GM23338 (cell line): ENCODE data around the gene SPACA4. TPM values are rescaled to one million over a fixed set of nuclear protein-coding genes. Genes with fewer than 3 reads are reported as not detected.

Experiments
- ATAC-seq: fragments of 200-7000 bp; cut with Tn5 transposase; 3 replicates; pipeline ENCODE4 v1.9.1; 2020
- DNase-seq: peaks from one replicate; pipeline ENCODE4 v3.0.0-alpha.2; 2015; ENCODE audit warnings: low spot score
- H2AFZ ChIP-seq: fragments of 200-600 bp; sonication (generic); 2 replicates; pipeline ENCODE4 v1.8.0; 2016; ENCODE audit warnings: antibody characterized with exemption, mild to moderate bottlenecking, moderate library complexity
- H3F3A ChIP-seq: fragments of 200-600 bp; sonication (generic); replicated peaks from 2 replicates; pipeline ENCODE4 v1.8.0; 2017; ENCODE audit warnings: antibody characterized with exemption, mixed run types, low read depth
- H3K27ac ChIP-seq: fragments of 200-600 bp; sonication (generic); 2 replicates; pipeline ENCODE4 v1.6.1; 2016; ENCODE audit warnings: low read depth
- H3K27me3 ChIP-seq: fragments of 200-600 bp; sonication (generic); 2 replicates; pipeline ENCODE4 v1.8.0; 2016; ENCODE audit warnings: mild to moderate bottlenecking, mixed run types, moderate library complexity; ENCODE audit not compliant: insufficient read depth
- H3K36me3 ChIP-seq: fragments of 200-600 bp; sonication (generic); 2 replicates; pipeline ENCODE4 v1.8.0; 2016; ENCODE audit warnings: mild to moderate bottlenecking; ENCODE audit not compliant: insufficient read depth
- H3K4me1 ChIP-seq: fragments of 200-600 bp; sonication (generic); 2 replicates; pipeline ENCODE4 v1.8.0; 2016; ENCODE audit warnings: mild to moderate bottlenecking, moderate library complexity; ENCODE audit not compliant: insufficient read depth
- H3K4me2 ChIP-seq: fragments of 200-600 bp; sonication (generic); 2 replicates; pipeline ENCODE4 v1.7.1; 2017; ENCODE audit warnings: mixed run types
- H3K4me3 ChIP-seq: fragments of 200-600 bp; sonication (generic); 2 replicates; pipeline ENCODE4 v1.6.1; 2016; ENCODE audit warnings: mixed run types
- H3K79me2 ChIP-seq: fragments of 200-600 bp; sonication (generic); replicated peaks from 2 replicates; pipeline ENCODE4 v1.8.0; 2017; ENCODE audit warnings: mild to moderate bottlenecking; ENCODE audit not compliant: insufficient read depth
- H3K9me2 ChIP-seq: fragments of 200-600 bp; sonication (generic); 2 replicates; pipeline ENCODE4 v1.8.0; 2017; ENCODE audit not compliant: insufficient read depth
- H4K20me1 ChIP-seq: fragments of 200-600 bp; sonication (generic); replicated peaks from 2 replicates; pipeline ENCODE4 v1.8.0; 2017; ENCODE audit warnings: mild to moderate bottlenecking; ENCODE audit not compliant: insufficient read depth
- H3K27ac Mint-ChIP-seq: 2 replicates; pipeline ENCODE4 v1.8.0; 2020; ENCODE audit warnings: inconsistent platforms, mild to moderate bottlenecking, moderate library complexity, mixed read lengths
- H3K27me3 Mint-ChIP-seq: 3 replicates; pipeline ENCODE4 v1.8.0; 2022; ENCODE audit warnings: low read depth, mild to moderate bottlenecking, moderate library complexity, mixed read lengths, inconsistent platforms; ENCODE audit not compliant: insufficient read depth, poor library complexity
- H3K36me3 Mint-ChIP-seq: 3 replicates; pipeline ENCODE4 v1.8.0; 2021; ENCODE audit warnings: low read depth, mild to moderate bottlenecking, inconsistent platforms, moderate library complexity, mixed read lengths
- H3K4me1 Mint-ChIP-seq: 3 replicates; pipeline ENCODE4 v1.8.0; 2020; ENCODE audit warnings: mild to moderate bottlenecking, inconsistent platforms, mixed read lengths
- H3K4me3 Mint-ChIP-seq: 3 replicates; pipeline ENCODE4 v1.8.0; 2021; ENCODE audit warnings: moderate library complexity, mild to moderate bottlenecking, inconsistent platforms, mixed read lengths
- H3K9me3 Mint-ChIP-seq: 3 replicates; pipeline ENCODE4 v1.8.0; 2020; ENCODE audit warnings: moderate library complexity, mild to moderate bottlenecking, inconsistent platforms, mixed read lengths
- POLR2AphosphoS5 ChIP-seq: IDR thresholded peaks from 2 replicates; pipeline ENCODE4 v1.6.1; 2016; ENCODE audit warnings: antibody characterized with exemption, low read depth
- polyA plus RNA-seq: library from polyadenylated mRNA; unstranded; fragments of >200 nt; fragmentation: Nextera tagmentation; extraction: Ambion mirVana; gene quantifications from 2 replicates; pipeline ENCODE4 v1.2.1, GENCODE V29; 2016
- total RNA-seq: library from RNA; depleted of rRNA; stranded (reverse); fragments of >200 nt; shearing (Covaris generic); gene quantifications from 2 replicates; pipeline ENCODE4 v1.2.3, GENCODE V29; 2014
- TF ChIP-seq, protein P1 (sequence below): fragments of 250-450 bp; sonication (Bioruptor Pico); IDR thresholded peaks from 2 replicates; pipeline ENCODE4 v1.5.0; 2020; ENCODE audit warnings: mild to moderate bottlenecking, moderate library complexity
- TF ChIP-seq, protein P2 (sequence below), 2 experiments: fragments of 200-600 bp in 1 of 2; sonication (generic) in 1 of 2; conservative IDR thresholded peaks; 2 replicates each; pipeline versions ENCODE4 v1.5.1 to v1.6.1; 2016 to 2017; ENCODE audit warnings: antibody characterized with exemption in 2 of 2, low read depth in 2 of 2, mild to moderate bottlenecking in 2 of 2, moderate library complexity in 1 of 2

SPACA4 gene
- total and polyA plus RNA-seq, 2 experiments from 2014 or later = not detected

DNA sequence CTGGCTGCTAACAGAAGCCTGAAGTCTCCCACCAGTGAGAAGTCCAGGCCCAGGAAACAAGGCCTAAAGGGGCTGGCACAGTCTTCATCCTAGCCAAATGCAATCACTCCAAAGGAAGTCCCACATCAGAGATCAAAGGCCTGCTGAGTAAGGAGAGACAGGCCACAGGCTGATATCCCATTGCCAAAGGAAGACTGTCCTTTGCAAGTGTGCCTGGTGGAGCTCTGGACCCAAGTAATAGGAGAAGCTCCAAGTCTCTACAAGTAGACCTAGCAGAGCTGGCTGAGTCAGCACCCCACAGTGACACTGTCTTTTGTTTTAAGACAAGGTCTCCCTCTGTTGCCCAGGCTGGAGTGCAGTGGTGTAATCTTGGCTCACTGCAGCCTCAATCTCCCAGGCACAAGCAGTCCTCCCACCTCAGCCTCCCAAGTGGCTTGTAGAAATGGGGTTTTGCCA lies 26.2 kb downstream of the SPACA4 start:
- Histone ChIP-seq H3K79me2 (no peaks in the 10 kb centered on the region), H3K9me2 (no peaks in the 10 kb centered on the region), H2AFZ (no peak overlapping the region), H3K27ac (no peak overlapping the region), H3K4me3 (no peak overlapping the region), H3F3A (peaks cover 45% of the 10 kb centered on the region), H4K20me1 (no peaks in the 10 kb centered on the region), H3K36me3 (no peaks in the 10 kb centered on the region), H3K4me2 (no peak overlapping the region), H3K4me1 (peaks cover 23% of the 10 kb centered on the region), H3K27me3 (peaks cover 14% of the 10 kb centered on the region)
- Mint-ChIP-seq H3K27me3 (peaks cover 32% of the 10 kb centered on the region), H3K4me3 (no peak overlapping the region; the same call in 2 of the 3 replicates), H3K9me3 (no peaks in the 10 kb centered on the region; the same call in 2 of the 3 replicates), H3K27ac (no peak overlapping the region), H3K36me3 (peaks cover 3% of the 10 kb centered on the region; the same call in 2 of the 3 replicates), H3K4me1 (peaks cover 30% of the 10 kb centered on the region)
- DNase-seq (no peak), ATAC-seq (no peak)
- no peak for TF ChIP-seq POLR2AphosphoS5
- TF ChIP-seq, protein P1, sequence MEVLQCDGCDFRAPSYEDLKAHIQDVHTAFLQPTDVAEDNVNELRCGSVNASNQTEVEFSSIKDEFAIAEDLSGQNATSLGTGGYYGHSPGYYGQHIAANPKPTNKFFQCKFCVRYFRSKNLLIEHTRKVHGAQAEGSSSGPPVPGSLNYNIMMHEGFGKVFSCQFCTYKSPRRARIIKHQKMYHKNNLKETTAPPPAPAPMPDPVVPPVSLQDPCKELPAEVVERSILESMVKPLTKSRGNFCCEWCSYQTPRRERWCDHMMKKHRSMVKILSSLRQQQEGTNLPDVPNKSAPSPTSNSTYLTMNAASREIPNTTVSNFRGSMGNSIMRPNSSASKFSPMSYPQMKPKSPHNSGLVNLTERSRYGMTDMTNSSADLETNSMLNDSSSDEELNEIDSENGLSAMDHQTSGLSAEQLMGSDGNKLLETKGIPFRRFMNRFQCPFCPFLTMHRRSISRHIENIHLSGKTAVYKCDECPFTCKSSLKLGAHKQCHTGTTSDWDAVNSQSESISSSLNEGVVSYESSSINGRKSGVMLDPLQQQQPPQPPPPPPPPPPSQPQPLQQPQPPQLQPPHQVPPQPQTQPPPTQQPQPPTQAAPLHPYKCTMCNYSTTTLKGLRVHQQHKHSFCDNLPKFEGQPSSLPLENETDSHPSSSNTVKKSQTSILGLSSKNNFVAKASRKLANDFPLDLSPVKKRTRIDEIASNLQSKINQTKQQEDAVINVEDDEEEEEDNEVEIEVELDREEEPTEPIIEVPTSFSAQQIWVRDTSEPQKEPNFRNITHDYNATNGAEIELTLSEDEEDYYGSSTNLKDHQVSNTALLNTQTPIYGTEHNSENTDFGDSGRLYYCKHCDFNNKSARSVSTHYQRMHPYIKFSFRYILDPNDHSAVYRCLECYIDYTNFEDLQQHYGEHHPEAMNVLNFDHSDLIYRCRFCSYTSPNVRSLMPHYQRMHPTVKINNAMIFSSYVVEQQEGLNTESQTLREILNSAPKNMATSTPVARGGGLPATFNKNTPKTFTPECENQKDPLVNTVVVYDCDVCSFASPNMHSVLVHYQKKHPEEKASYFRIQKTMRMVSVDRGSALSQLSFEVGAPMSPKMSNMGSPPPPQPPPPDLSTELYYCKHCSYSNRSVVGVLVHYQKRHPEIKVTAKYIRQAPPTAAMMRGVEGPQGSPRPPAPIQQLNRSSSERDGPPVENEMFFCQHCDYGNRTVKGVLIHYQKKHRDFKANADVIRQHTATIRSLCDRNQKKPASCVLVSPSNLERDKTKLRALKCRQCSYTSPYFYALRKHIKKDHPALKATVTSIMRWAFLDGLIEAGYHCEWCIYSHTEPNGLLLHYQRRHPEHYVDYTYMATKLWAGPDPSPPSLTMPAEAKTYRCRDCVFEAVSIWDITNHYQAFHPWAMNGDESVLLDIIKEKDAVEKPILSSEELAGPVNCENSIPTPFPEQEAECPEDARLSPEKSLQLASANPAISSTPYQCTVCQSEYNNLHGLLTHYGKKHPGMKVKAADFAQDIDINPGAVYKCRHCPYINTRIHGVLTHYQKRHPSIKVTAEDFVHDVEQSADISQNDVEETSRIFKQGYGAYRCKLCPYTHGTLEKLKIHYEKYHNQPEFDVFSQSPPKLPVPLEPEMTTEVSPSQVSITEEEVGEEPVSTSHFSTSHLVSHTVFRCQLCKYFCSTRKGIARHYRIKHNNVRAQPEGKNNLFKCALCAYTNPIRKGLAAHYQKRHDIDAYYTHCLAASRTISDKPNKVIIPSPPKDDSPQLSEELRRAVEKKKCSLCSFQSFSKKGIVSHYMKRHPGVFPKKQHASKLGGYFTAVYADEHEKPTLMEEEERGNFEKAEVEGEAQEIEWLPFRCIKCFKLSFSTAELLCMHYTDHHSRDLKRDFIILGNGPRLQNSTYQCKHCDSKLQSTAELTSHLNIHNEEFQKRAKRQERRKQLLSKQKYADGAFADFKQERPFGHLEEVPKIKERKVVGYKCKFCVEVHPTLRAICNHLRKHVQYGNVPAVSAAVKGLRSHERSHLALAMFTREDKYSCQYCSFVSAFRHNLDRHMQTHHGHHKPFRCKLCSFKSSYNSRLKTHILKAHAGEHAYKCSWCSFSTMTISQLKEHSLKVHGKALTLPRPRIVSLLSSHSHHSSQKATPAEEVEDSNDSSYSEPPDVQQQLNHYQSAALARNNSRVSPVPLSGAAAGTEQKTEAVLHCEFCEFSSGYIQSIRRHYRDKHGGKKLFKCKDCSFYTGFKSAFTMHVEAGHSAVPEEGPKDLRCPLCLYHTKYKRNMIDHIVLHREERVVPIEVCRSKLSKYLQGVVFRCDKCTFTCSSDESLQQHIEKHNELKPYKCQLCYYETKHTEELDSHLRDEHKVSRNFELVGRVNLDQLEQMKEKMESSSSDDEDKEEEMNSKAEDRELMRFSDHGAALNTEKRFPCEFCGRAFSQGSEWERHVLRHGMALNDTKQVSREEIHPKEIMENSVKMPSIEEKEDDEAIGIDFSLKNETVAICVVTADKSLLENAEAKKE = no peak
- TF ChIP-seq, protein P2, sequence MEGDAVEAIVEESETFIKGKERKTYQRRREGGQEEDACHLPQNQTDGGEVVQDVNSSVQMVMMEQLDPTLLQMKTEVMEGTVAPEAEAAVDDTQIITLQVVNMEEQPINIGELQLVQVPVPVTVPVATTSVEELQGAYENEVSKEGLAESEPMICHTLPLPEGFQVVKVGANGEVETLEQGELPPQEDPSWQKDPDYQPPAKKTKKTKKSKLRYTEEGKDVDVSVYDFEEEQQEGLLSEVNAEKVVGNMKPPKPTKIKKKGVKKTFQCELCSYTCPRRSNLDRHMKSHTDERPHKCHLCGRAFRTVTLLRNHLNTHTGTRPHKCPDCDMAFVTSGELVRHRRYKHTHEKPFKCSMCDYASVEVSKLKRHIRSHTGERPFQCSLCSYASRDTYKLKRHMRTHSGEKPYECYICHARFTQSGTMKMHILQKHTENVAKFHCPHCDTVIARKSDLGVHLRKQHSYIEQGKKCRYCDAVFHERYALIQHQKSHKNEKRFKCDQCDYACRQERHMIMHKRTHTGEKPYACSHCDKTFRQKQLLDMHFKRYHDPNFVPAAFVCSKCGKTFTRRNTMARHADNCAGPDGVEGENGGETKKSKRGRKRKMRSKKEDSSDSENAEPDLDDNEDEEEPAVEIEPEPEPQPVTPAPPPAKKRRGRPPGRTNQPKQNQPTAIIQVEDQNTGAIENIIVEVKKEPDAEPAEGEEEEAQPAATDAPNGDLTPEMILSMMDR (conservative IDR thresholded peaks at IDR 0.05; ENCODE audit: low read depth in 2 of 2) = no peak
